ENCODE measurements around the gene RDH12. TPM values are rescaled to one million over a fixed set of nuclear protein-coding genes. Genes with fewer than 3 reads are reported as not detected.

The RDH12 gene
- total and polyA plus RNA-seq, 2 donors (not counting 3 experiments of a cell fraction or from before 2014, with no cell fraction given) = not detected

DNA sequence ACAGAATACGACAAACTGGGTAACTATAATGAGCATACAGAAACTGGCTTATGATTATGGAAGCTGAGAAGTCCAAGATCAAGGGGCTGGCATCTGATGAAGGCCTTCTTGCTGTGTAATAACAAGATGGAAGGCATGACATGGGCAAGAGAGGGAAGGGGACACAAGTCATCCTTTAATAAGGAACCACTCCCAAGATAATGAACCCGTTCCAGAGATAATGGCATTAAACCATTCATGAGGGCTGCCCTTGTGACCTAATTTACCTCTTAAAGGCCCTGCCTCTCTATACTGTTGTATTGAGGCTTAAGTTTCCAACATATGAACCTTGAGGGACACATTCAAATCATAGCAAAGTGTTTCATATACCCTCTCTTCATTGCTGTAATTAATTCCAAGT, 22.7 kb upstream of the RDH12 start:
- intact Hi-C loops (cut with micrococcal nuclease) (no loop called here), dilution Hi-C loops (cut with MboI; ENCODE audit: extremely low pct_ligation_motif_present, low sequenced_read_pairs) (no loop called here)
- DNase-seq (ENCODE audit: low read depth, low spot score) (no peak), FAIRE-seq (no peak)
- no TSS peak for BruUV-seq (replicated peaks)
- TF ChIP-seq POLR2A (IDR thresholded peaks at IDR 0.05; ENCODE audit: low read depth, low read length) (no peak), GATA2 (IDR thresholded peaks at IDR 0.05; ENCODE audit: insufficient read depth, insufficient read length, low read depth, low read length) (no peak), FOS (IDR thresholded peaks at IDR 0.05; ENCODE audit: borderline replicate concordance, insufficient read depth, low read length) (no peak), MYC (IDR thresholded peaks at IDR 0.05; ENCODE audit: low read depth, low read length) (no peak), JUN (IDR thresholded peaks at IDR 0.05; ENCODE audit: borderline replicate concordance, insufficient read depth, insufficient read length, low read depth) (no peak), POLR2AphosphoS5 (IDR thresholded peaks at IDR 0.05; ENCODE audit: insufficient read depth, low read depth, low read length) (no peak), EZH2 (IDR thresholded peaks at IDR 0.05; ENCODE audit: borderline replicate concordance, low read depth, low read length, severe bottlenecking) (no peak)
- TF ChIP-seq, protein P1, sequence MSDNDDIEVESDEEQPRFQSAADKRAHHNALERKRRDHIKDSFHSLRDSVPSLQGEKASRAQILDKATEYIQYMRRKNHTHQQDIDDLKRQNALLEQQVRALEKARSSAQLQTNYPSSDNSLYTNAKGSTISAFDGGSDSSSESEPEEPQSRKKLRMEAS (IDR thresholded peaks at IDR 0.05; ENCODE audit: insufficient read depth, insufficient read length) = no peak
- TF ChIP-seq, protein P2, sequence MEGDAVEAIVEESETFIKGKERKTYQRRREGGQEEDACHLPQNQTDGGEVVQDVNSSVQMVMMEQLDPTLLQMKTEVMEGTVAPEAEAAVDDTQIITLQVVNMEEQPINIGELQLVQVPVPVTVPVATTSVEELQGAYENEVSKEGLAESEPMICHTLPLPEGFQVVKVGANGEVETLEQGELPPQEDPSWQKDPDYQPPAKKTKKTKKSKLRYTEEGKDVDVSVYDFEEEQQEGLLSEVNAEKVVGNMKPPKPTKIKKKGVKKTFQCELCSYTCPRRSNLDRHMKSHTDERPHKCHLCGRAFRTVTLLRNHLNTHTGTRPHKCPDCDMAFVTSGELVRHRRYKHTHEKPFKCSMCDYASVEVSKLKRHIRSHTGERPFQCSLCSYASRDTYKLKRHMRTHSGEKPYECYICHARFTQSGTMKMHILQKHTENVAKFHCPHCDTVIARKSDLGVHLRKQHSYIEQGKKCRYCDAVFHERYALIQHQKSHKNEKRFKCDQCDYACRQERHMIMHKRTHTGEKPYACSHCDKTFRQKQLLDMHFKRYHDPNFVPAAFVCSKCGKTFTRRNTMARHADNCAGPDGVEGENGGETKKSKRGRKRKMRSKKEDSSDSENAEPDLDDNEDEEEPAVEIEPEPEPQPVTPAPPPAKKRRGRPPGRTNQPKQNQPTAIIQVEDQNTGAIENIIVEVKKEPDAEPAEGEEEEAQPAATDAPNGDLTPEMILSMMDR (IDR thresholded peaks at IDR 0.05; ENCODE audit: extremely low read depth in 1 of 2, insufficient read depth in 1 of 2, low read depth in 1 of 2, low read length in 2 of 2) = no peak
- ChIA-PET POLR2A (no interaction called here), CTCF (interaction anchor here (1.9 kb wide), 2 partner anchors 11 to 13 kb away, joined by 4 to 7 read pairs; no protein-coding TSS in a partner anchor)
- peaks cover 23% of the 10 kb centered on the region for H3K4me1 ChIP-seq (ENCODE audit: control insufficient read depth, extremely low read depth, insufficient read depth, low read length)
- no peak overlapping the region for H3K9ac ChIP-seq (replicated peaks; ENCODE audit: extremely low read depth, insufficient read depth, low read length)
- no peak overlapping the region for H3K4me3 ChIP-seq (replicated peaks in 1 of 3; ENCODE audit: insufficient read depth in 1 of 3, low read depth in 1 of 3, low read length in 3 of 3)
- H3K36me3 ChIP-seq (ENCODE audit: control insufficient read depth in 2 of 2, extremely low read depth in 1 of 2, insufficient read depth in 2 of 2, low read length in 2 of 2) = peaks cover 2 to 5% of the 10 kb centered on the region in 2 experiments
- no peak overlapping the region for H2AFZ ChIP-seq (ENCODE audit: low read depth, low read length)
- H4K20me1 ChIP-seq (replicated peaks; ENCODE audit: control insufficient read depth, extremely low read depth, insufficient read depth, low read length) = no peaks in the 10 kb centered on the region
- H3K9me3 ChIP-seq (replicated peaks; ENCODE audit: control insufficient read depth, insufficient read depth, low read length) = no peaks in the 10 kb centered on the region
- no peak overlapping the region for H3K4me2 ChIP-seq (ENCODE audit: insufficient read depth, low read length)
- H3K9me1 ChIP-seq (replicated peaks; ENCODE audit: control insufficient read depth, extremely low read depth, insufficient read depth, low read length) = no peaks in the 10 kb centered on the region
- H3K27ac ChIP-seq (ENCODE audit: insufficient read depth, low read depth, low read length) = no peak overlapping the region
- peaks cover 31% of the 10 kb centered on the region for H3K79me2 ChIP-seq (ENCODE audit: control insufficient read depth, insufficient read depth, low read length)
- H3K27me3 ChIP-seq (ENCODE audit: control insufficient read depth in 2 of 2, insufficient read depth in 2 of 2, low read length in 2 of 2) = no peaks in the 10 kb centered on the region
